G401.6 (cell line): ENCODE data around the gene TTC14.
"Not testable (repeated sequence)": the region's sequence is repeated elsewhere in the genome, so short reads cannot be mapped to it uniquely, and the experiment has no call there.

Source experiments
- FAIRE-seq: peaks from 2 replicates; lab custom pipeline; 2012; peaks lifted over from hg19 to GRCh38; lab: Jason Lieb, UNC

Gene TTC14, protein sequence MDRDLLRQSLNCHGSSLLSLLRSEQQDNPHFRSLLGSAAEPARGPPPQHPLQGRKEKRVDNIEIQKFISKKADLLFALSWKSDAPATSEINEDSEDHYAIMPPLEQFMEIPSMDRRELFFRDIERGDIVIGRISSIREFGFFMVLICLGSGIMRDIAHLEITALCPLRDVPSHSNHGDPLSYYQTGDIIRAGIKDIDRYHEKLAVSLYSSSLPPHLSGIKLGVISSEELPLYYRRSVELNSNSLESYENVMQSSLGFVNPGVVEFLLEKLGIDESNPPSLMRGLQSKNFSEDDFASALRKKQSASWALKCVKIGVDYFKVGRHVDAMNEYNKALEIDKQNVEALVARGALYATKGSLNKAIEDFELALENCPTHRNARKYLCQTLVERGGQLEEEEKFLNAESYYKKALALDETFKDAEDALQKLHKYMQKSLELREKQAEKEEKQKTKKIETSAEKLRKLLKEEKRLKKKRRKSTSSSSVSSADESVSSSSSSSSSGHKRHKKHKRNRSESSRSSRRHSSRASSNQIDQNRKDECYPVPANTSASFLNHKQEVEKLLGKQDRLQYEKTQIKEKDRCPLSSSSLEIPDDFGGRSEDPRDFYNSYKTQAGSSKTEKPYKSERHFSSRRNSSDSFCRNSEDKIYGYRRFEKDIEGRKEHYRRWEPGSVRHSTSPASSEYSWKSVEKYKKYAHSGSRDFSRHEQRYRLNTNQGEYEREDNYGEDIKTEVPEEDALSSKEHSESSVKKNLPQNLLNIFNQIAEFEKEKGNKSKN

DNA sequence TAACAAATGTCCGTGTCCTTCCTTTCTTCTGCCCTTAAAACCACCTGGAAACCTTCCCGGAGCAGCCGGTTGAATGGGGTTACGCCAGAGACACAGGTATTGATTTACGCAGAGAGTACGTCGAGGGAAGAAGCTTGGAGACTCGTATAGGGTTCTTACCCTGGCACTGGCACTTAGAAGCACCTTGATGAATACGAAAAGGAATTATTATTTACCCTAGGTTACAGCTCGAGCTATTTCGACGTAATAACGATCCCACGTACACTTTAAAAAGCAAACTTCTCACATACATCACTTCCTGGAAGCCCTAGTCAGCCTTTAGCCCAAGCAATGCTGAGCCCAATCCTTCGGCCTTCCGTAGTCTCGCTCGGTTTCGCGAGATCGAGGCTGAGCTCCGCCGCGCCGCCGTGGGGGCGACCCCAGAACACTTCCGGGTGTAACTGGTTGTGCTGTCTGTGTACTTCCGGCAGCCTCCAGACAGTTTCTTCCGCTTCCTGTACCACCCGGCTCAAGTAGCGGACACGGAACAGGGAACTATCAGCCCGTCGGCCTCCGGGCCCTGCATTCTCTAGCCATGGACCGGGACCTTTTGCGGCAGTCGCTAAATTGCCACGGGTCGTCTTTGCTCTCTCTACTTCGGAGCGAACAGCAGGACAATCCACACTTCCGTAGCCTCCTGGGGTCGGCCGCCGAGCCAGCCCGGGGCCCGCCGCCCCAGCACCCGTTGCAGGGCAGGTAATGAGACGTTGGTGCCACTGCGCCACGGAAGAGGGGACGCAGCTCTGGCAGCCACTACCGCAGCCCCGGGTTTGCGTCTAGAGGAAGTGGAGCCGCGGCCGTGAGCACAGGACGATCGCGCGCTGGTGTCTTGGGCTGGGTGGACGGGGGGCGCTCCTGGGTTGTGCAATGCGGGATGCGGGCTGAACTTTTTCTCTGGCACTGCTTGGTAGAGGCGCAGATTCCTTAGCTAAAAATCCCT is at the start of gene TTC14:
Gene TTC14, plus strand, starts transcription at position 476 of the 979 bp plus-strand sequence. Its CDS starts 99 bp downstream, at position 575.
- peak; percentile 98 for FAIRE-seq

DNA sequence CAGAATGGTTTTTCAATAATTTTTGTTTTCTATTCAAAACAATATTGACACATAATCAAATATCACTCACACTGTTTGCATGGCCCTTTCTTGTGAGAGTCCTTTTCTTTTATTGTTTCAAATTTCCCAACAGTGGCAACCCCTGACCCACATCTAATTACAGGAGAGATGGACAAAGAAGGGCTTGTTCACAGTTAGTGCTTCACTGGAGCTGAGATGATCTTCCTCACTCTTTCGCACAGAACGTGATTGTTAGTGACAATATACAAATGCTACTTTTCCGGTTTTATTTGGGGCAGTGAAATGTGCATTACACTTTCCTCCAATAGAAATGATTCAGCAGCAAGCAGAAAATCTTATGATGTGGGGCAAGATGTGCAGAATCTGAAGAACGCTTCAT is 38.6 kb upstream of the TTC14 start:
- no peak for FAIRE-seq

DNA sequence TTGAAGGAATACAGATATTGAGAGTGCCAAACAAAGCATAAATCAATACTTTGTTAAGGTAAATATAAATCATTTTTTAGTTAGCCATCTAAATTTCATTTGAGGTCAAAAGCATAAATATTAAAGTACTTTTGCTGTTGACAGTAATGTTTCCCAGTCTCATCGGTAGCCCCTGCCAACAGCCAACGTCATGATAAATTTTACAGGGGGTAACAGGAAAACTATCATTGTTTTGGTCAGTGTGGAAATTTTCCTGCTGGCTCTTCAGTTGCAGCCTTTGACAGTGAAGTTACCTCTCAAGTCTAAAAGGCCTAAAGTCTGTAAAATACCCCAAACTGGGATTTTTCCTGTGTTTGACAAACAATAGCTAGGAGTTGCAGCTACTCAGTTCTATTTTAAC is 37.3 kb upstream of the TTC14 start:
- FAIRE-seq: no peak

DNA sequence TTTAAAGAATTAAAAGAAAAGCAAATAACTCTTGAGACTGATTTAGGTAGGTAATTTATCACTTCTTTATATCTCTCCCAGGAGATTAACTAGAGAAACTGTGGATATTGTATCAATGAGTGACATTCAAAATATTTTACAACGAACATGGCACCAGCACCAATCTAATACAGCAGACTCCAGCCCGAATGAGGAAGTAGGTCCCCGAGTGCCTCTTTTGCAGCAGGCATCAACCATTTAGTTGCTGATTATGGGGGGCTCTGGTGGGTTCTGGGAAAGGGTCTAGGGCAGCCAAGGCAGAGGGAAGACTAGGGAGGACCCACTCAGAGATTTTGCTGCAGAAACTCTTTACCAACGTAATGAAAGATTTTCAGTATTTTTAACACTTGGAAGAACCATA is 31.7 kb upstream of the TTC14 start:
- no peak for FAIRE-seq

DNA sequence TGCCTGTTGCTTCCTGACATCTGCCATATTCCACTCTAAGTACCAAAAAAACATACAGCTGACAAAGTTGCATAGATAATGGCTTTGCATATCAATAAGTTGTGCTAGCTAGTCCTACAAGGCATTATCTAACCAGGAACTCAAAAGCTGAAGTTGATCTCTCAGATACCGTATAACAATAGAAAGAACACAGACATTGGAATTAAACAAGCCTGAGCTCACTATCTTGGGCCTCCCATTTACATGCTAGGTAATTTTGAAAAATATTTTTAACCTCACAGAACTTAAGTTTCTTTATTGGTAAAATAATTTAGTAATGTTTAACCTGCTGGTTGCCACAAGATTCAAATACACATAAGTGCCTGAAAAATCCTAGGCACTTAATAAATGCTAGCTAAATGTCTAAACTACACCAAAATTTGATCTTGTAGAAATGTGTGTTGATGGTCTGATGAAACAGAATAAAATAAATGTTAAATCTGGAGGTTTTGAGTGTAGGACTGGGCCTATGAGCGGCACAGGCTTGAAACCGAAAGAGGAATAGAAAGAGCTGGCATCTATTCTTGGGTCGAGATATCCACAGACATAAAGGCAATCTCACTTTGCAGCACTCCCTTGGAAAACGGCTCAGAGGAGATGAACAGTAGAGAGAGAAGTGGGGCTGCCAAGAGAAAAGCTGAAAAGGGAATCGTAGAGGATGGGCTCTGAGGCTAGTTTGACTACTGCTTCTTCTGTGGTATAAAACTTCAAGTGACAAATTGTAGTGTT is 29.9 kb upstream of the TTC14 start:
- no peak for FAIRE-seq

DNA sequence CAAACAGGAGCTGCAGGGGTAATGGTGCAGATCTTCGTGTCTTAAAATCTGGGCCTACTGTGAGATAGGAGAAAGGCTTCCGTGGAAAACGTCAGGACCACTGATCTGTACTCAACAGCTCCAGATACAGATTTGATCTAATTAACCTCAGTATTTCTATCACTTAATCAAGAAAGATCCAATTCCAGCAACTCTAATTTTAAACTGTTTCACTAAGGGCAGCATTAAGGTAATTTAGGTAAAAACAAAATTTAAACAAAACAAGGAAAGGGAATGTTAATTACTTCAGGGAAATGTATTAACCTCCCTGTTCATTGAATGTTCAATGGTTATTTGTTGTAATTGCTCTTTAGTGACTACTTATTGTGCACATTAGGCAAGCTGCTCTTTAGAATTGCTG is 26.4 kb upstream of the TTC14 start:
- FAIRE-seq: no peak

DNA sequence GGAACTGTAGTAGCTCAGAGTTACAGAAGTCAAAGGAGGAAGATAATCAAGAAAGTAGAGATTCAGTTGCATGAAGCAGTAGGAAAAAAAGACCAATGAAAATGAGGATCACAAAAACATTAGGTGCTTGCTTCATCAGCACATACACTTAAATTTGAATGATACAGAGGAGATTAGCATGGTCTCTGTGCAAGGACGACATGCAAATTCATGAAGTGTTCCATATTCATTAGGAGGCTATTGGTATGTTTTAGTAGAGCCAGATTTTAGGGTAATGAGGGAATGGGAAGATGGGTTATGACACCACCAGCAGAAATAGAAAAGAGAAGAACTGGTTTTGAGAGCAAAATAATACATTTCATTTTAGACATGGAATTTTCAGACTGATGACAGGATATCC is 21.0 kb upstream of the TTC14 start:
- no peak for FAIRE-seq

DNA sequence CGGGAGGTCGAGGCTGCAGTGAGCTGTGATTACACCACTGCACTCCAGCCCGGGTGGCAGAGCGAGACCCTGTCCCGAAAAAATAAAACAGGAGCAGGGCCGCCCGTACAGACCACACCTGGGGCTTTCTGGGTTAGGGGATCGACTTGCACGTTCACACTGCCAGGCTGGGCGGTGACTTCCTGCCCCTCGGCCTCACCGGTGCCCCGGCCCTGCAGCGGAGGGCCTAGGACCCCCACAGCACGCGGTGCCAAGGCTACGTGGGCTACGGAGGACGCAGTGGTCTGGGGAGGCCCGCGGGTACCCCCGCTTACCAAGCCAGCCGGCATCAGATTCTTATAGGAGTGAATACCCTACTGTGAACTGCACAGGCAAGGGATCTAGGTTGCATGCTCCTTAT is 11.6 kb upstream of the TTC14 start:
- no peak for FAIRE-seq

DNA sequence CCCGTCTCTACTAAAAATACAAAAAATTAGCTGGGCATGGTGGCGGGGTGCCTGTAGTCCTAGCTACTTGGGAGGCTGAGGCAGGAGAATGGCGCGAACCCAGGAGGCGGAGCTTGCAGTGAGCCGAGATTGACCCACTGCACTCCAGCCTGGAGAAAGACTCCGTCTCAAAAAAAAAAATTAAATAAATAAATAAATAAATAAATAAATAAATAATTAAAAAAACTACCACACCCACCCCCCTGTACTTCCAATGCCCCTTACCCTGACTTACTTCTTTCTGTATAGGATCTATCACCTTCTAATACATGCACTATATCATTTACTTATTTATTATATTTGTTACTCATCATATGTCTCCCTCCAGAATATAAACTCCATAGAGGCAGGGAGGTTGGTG is 8.3 kb upstream of the TTC14 start:
- FAIRE-seq: not testable (repeated sequence)

DNA sequence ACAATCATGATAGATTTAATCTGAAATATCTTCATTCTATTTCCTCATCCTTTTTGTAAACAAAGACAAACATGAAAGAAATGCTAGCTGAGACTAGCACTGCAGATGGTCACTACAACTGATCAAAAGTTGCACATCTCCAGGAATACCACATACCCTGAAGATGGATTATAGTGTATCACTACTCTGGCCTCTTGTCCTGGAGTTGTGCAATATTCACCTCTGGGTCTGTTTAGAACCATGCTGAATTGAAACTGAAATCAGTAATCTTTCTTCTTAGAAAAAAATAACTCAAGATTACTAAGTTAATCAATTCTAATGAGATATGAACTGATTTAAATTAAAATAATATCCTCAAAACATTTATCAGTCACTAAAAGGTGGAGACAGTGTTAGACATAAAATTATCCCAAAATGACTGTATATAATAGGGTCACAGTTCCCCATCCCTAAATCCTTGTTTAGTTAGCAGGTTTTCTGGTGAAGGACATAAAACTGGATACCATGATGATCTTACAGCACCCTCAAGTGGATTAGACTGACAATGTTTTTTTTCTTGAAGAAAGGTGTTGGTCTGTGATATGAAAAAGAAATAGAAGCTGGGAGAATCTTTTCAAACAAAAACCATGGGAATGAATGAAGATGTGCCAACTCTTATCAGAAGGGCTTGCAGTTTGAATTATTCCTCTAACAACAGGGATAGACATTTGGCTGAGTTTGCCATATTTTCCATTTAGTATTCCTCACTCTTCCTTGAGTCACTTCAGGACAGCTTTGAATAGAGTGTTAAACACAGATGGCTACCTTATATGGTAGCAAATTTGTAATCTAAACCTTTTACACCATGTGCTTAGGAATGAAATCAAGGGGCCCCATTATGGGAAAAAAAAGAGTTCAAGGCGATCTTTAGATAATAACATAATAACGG is 7.1 kb upstream of the TTC14 start:
- FAIRE-seq: no peak

DNA sequence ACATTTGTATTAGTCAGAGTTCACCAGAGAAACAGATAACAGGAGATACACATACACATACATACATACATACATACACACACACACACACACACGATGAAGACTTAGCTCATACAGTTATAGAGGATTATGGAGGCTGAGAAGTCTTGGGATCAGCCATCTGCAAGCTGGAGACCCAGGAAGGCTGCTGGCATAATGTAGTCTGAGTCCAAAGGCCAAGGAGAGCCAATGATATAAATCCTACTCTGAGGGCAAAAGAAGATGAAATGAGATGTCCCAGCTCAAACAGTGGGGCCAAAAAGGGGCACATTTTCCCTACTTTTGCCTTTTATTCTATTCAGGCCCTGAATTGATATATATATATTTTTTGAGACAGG is 6.4 kb upstream of the TTC14 start:
- no peak for FAIRE-seq

DNA sequence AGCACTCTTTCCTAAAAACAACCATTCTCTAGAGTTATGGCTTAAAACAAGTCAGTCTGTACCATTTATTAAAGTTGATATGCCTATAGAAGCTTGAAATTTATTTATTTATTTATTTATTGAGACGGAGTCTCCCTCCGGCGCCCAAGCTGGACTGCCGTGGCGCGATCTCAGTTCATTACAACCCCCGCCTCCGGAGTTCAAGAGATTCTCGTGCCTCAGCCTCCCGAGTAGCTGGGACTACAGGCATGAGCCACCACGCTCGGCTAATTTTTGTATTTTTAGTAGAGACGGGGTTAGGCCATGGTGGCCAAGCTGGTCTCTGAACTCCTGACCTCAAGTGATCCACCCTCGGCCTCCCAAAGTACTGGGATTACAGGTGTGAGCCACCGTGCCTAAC is 1.5 kb upstream of the TTC14 start:
- no peak for FAIRE-seq

DNA sequence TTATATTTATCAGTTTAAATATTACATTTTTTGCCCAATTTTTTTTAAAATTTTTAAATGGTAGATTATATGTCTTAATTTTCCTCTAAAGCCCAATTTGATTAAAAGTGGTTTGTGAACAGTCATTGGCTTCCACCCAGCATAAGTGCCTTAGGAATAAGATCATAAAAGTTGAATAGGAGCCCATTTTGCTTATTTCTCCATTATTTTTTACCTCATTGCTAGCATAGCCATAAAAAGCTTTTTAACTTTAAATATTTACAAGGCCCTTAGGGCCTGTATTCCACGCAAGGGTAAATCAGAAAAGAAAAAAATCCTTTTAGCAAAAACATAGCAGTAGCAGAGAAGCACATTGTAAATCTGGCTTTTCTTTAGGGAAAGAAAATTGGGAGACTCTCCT is 9.0 kb downstream of the TTC14 start:
- FAIRE-seq: no peak

DNA sequence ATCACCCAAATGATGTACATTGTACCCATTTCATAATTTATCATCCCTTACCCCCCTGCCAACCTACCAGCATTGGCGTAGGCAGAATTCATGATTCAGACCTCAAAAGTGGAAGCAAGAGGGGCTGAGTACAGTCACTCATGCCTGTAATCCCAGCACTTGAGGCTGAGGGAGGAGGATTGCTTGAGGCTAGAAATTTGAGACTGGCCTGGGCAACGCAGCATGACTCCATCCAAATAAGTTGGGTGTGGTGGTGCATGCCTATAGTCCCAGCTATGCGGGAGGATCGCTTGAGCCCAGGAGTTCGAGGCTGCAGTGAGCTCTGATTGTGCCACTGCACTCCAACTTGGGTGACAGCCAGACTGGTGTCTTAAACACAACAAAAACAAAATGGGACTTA is 10.4 kb downstream of the TTC14 start:
- FAIRE-seq: no peak

DNA sequence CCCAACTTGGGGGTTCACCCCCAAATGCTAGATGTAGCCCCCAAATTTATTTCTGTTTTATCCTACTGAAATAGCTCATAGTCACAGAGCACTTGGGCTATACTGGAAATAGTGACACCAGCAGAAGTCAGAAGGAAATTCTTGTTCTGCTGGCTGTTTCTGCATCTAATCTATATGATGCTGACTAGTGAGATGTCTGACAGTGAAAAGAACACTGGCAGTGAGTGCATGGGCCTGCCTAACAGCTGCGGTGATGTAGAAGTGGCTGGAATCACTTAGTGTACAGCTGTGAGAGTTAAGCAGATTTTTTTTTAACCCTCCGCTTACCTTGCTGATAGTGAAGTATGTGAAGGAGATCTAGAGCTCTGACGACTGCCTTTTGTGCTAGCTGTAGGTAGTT is 14.0 kb downstream of the TTC14 start:
- no peak for FAIRE-seq

DNA sequence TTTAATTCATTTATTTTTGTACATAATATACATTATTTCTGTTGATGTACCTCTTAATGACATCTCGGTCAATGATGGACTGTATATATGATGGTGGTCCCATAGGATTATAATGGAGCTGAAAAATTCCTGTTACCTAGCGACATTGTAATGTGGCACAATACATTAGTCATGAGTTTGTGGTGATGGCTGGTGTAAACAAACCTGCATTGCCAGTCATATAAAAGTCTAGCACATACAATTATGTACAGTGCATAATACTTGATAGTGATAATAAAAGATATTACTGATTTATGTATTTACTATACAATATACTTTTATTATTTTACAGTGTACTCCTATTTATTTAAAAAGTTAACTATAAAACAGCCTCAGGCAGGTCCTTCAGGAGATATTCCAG is 15.1 kb downstream of the TTC14 start:
- FAIRE-seq: no peak

DNA sequence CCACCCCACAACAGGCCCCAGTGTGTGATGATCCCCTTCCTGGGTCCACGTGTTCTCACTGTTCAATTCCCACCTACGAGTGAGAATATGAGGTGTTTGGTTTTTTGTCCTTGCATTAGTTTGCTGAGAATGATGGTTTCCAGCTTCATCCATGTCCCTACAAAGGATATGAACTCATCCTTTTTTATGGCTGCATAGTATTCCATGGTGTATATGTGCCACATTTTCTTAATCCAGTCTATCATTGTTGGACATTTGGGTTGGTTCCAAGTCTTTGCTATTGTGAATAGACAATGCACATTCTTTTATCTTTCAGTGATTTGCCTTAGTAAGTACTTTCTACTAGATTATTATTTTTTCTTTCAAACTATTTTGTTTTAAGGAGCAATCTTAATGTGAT is 16.6 kb downstream of the TTC14 start:
- FAIRE-seq: not testable (repeated sequence)

DNA sequence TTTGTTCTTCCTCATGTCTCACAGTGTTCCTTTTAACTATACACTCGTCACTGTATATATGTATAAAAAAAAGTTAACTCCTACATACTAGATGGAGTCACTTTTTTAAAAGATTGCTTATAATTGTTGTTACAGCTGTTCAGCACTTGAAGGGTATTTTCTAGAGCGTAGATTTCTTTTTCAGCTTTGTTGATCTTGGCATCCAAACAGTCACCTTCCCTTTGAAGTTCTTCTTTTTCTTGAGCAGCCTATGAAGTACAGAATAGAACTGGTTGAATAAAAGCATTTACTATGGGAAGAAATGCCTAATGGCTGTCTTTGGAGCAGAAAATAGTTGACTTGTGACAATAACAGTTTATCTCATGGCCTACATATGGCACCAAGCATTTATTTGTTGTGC is 17.8 kb downstream of the TTC14 start:
- FAIRE-seq: no peak

DNA sequence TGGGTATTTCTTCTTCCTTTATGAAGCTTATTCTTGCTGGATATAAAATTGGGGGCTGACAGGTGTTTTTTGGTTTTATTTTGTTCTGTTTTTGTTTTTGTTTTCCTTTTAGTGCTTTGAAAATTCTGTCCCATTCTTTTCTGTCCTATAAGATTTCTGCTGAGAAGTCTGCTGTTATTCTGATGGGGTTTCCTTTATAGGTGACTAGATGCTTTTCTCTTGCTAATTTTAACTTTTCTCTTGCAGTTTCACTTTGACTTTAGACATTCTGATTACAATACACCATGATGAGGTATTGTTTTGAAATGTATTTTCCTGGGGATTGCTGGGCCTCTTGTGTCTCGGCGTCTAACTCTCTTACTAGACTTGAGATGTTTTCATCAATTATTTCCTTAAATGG is 22.8 kb downstream of the TTC14 start:
- FAIRE-seq: no peak

DNA sequence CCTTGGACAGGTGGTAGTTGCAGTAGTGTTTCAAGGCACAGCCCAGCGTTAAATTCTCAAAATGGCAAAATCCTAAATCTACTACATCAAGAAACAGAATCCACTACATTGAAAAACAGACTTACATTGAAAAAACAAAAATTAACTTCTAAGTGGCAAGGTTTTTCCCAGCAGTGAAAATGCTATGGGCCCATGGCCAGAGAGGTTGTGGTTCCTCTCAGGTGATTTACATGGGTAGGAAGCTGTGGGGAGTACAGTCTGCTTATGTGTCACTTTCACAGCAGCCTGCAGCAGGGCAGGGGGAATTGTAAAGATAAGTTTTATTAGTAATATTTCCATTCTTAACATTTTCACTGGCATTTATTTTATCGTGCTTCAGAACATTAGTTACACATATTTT is 24.9 kb downstream of the TTC14 start:
- no peak for FAIRE-seq

DNA sequence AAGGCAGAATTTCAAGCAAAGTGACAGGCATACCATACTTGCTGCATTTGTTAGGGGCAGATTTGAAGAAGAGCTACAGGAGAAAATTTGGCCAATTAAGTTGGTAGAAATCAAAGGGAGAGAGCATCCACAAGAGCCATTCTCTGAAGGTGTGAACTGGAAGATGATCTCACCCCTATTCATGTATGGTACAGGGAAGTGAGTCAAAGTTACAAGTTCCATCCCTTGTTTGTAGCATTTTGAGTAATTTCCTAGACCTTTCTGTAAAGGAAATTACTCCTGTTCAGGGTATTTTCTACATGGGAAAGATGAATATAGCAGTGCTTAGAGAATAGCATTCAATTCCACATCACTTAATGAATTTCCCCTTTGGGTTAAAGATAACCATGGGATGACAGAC is 28.4 kb downstream of the TTC14 start:
- no peak for FAIRE-seq
